K562 (cell line): ENCODE data around the gene FAM3C. TPM values are rescaled to one million over a fixed set of nuclear protein-coding genes. Genes with fewer than 3 reads are reported as not detected.

Experiments
- ATAC-seq: fragments of 200-7000 bp; cut with Tn5 transposase; 3 replicates; pipeline ENCODE4 v1.9.1; 2020; ENCODE audit warnings: moderate library complexity
- BruUV-seq: library from RNA; stranded (reverse); fragments of 400-500 nt; replicated peaks from 2 replicates; lab custom pipeline; 2021; lab: Mats Ljungman, UMichigan
- CTCF ChIA-PET: fragments of 300-600 bp; formaldehyde crosslinking; extraction: SDS; loops from one replicate; lab custom pipeline; 2021; ENCODE audit warnings: low intra/inter-chr PET ratio; lab: Yijun Ruan, JAX
- POLR2A ChIA-PET: fragments of 300-600, 350-650 bp; sonication (Branson Sonifier 250); formaldehyde crosslinking; extraction: SDS; loops from one replicate; lab custom pipeline; 2021; ENCODE audit warnings: antibody characterized with exemption, inconsistent platforms; lab: Yijun Ruan, JAX
- DNase-seq, 4 experiments: peaks; one replicate each; pipeline versions ENCODE4 v3.0.0 to v3.0.0-alpha.2; 2011 to 2018; ENCODE audit warnings: low spot score in 3 of 4, mixed read lengths in 3 of 4; ENCODE audit errors: extremely low read depth in 1 of 4
- FAIRE-seq: peaks from 2 replicates; lab custom pipeline; 2011; peaks lifted over from hg19 to GRCh38; lab: Jason Lieb, UNC
- H2AFZ ChIP-seq: 2 replicates; pipeline ENCODE4 v1.6.0; 2011; ENCODE audit warnings: low read depth, low read length, control low read depth, inconsistent platforms
- H3K27ac ChIP-seq: fragments of 200-600 bp; 3 replicates; pipeline ENCODE4 v1.8.0; 2011; ENCODE audit warnings: low read depth, mild to moderate bottlenecking, control low read depth, inconsistent platforms, low read length, moderate library complexity, mixed read lengths; ENCODE audit errors: extremely low read depth
- H3K27me3 ChIP-seq, 2 experiments: fragments of 300-600 bp in 1 of 2; 2 replicates in 1 of 2; 3 replicates in 1 of 2; pipeline versions ENCODE4 v1.6.0 to v1.8.0; 2011; ENCODE audit warnings: inconsistent platforms in 2 of 2, low read length in 2 of 2, mild to moderate bottlenecking in 1 of 2, mixed read lengths in 1 of 2, moderate library complexity in 1 of 2; ENCODE audit not compliant: control insufficient read depth in 2 of 2, insufficient read depth in 2 of 2
- H3K36me3 ChIP-seq: fragments of 300-600 bp; 3 replicates; pipeline ENCODE4 v1.8.0; 2011; ENCODE audit warnings: mild to moderate bottlenecking, low read length, inconsistent platforms; ENCODE audit not compliant: control insufficient read depth, insufficient read depth
- H3K4me1 ChIP-seq, 2 experiments: fragments of 200-600 bp in 1 of 2; replicated peaks in 1 of 2; 2 replicates in 1 of 2; 3 replicates in 1 of 2; pipeline versions ENCODE4 v1.5.1 to v1.8.0; 2011; ENCODE audit warnings: inconsistent platforms in 2 of 2, low read length in 2 of 2, mild to moderate bottlenecking in 1 of 2, mixed read lengths in 1 of 2, moderate library complexity in 1 of 2; ENCODE audit not compliant: control insufficient read depth in 2 of 2, insufficient read depth in 2 of 2
- H3K4me2 ChIP-seq: 2 replicates; pipeline ENCODE4 v1.6.1; 2011; ENCODE audit warnings: low read length, control low read depth, inconsistent platforms, mixed read lengths; ENCODE audit not compliant: insufficient read depth
- H3K4me3 ChIP-seq: fragments of 200-600 bp; sonication (generic), shearing (Covaris generic); 2 replicates; pipeline ENCODE4 v1.5.1; 2016; ENCODE audit warnings: control low read depth, inconsistent platforms
- H3K79me2 ChIP-seq: fragments of 200-600 bp; 3 replicates; pipeline ENCODE4 v1.8.0; 2011; ENCODE audit warnings: low read length, inconsistent platforms; ENCODE audit not compliant: control insufficient read depth, insufficient read depth
- H3K9ac ChIP-seq, 2 experiments: 2 replicates each; pipeline versions ENCODE4 v1.6.0 to v1.6.1; 2011; ENCODE audit warnings: low read depth in 2 of 2, low read length in 2 of 2, control low read depth in 1 of 2, inconsistent platforms in 1 of 2, mild to moderate bottlenecking in 1 of 2, mixed read lengths in 1 of 2; ENCODE audit not compliant: insufficient read depth in 1 of 2
- H3K9me1 ChIP-seq: one replicate; pipeline ENCODE4 v1.6.0; 2011; ENCODE audit warnings: inconsistent platforms, mild to moderate bottlenecking, low read length, moderate library complexity; ENCODE audit not compliant: control insufficient read depth, insufficient read depth
- H3K9me3 ChIP-seq: replicated peaks from 2 replicates; pipeline ENCODE4 v1.5.1; 2011; ENCODE audit warnings: low read depth, low read length, inconsistent platforms; ENCODE audit not compliant: control insufficient read depth, insufficient read depth
- H4K20me1 ChIP-seq: replicated peaks from 2 replicates; pipeline ENCODE4 v1.6.1; 2011; ENCODE audit warnings: low read length, inconsistent platforms, mixed read lengths; ENCODE audit not compliant: control insufficient read depth, insufficient read depth
- ASH1L ChIP-seq: fragments of 450-650 bp; IDR thresholded peaks from 2 replicates; pipeline ENCODE4 v1.6.1; 2018; ENCODE audit warnings: borderline replicate concordance, mild to moderate bottlenecking, low read depth; ENCODE audit not compliant: partially characterized antibody
- SMC3 ChIP-seq: conservative IDR thresholded peaks from 2 replicates; pipeline ENCODE4 v1.6.1; 2011; ENCODE audit warnings: low read depth, low read length, improper control_type of control experiment; ENCODE audit not compliant: insufficient read depth
- WGBS: fragments of 100-300 bp; shearing (Covaris generic); methylation state at CpG from one replicate; pipeline ENCODE4 v1.1.6; 2016; ENCODE audit warnings: low coverage, mixed read lengths; ENCODE audit not compliant: insufficient coverage; ENCODE audit errors: missing lambda C conversion rate; 5-methylcytosine and 5-hydroxymethylcytosine counted together
- in situ Hi-C: fragments of 300-500 bp; cut with MboI; formaldehyde crosslinking; loops from 4 replicates; pipeline ENCODE4 v1.15.0; 2018; ENCODE audit warnings: inconsistent platforms, mixed read lengths
- intact Hi-C: fragments of 100-400 bp; cut with micrococcal nuclease; formaldehyde crosslinking; loops from 2 replicates; pipeline ENCODE4 v1.14.2; 2022
- polyA plus RNA-seq, 8 experiments: library from polyadenylated mRNA; depleted of rRNA in 4 of 8; stranded (reverse) in 5 of 8; unstranded in 3 of 8; fragments of >200 nt; fragmentation: Nextera tagmentation in 2 of 8; fragmentation: Illumina TruSeq in 1 of 8; extraction: Ambion mirVana in 2 of 8; extraction: Trizol in 1 of 8; gene quantifications; 2 replicates each; pipeline versions ENCODE4 v1.2.1 to v1.2.3, GENCODE V29; 2011 to 2014; ENCODE audit warnings: inconsistent platforms in 1 of 8, missing spikeins in 1 of 8
- total RNA-seq, 7 experiments: library from RNA; depleted of rRNA in 6 of 7; stranded (reverse); fragments of >200 nt in 6 of 7; fragmentation: Illumina TruSeq in 2 of 7; extraction: Trizol in 2 of 7; gene quantifications; 2 replicates each; pipeline versions ENCODE4 v1.2.1 to v1.2.3, GENCODE V29; 2011 to 2021; ENCODE audit warnings: low replicate concordance in 1 of 7
- TF ChIP-seq, protein P1 (sequence below): sonication (generic); formaldehyde crosslinking; IDR thresholded peaks from 2 replicates; pipeline ENCODE4 v1.5.0; 2020; ENCODE audit warnings: missing genetic modification reagents
- TF ChIP-seq, protein P2 (sequence below), 3 experiments: IDR thresholded peaks in 2 of 3; conservative IDR thresholded peaks in 1 of 3; 2 replicates each; pipeline ENCODE4 v1.5.1; 2011 to 2012; ENCODE audit warnings: low read length in 3 of 3, mild to moderate bottlenecking in 3 of 3, control low read depth in 2 of 3, improper control_type of control experiment in 1 of 3, inconsistent platforms in 1 of 3, low read depth in 1 of 3, mixed read lengths in 1 of 3, moderate library complexity in 1 of 3; ENCODE audit not compliant: insufficient read depth in 2 of 3

Gene FAM3C
- total and polyA plus RNA-seq, 9 of the 15 experiments (the other 6 are each of a cell fraction or from before 2014, with no cell fraction given): 10.6 to 42.6 (median 30.0) TPM

DNA sequence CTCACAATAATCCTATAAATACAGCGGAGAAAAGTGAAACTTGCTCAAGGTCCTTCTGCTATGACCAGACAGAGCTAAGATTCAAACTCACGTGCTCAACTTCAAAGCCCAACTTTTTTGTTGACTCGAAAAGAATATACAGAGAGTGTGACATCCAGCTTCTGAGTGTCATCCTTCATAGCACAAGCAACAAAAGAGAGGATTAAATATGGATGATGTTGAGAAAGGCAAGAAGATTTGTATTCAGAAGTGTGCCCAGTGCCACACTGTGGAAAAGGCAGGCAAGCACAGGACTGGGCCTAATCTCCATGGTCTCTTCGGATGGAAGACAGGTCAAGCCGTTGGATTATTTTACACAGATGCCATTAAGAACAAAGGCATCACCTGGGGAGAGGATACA lies 2.1 kb upstream of the FAM3C start:
- ATAC-seq: no peak
- POLR2A ChIA-PET: interaction anchor here (0.7 to 1.3 kb wide), 3 partner anchors 10 to 1891 kb away, joined by 3 read pairs; no protein-coding TSS in a partner anchor
- no TSS peak for BruUV-seq
- DNase-seq: no peak
- Histone ChIP-seq H3K4me2 (no peak overlapping the region), H3K79me2 (peaks cover 26% of the 10 kb centered on the region), H3K9me1 (no peaks in the 10 kb centered on the region), H2AFZ (peak overlapping the region; percentile 6), H3K9me3 (no peaks in the 10 kb centered on the region), H3K27me3 (no peaks in the 10 kb centered on the region), H3K4me3 (no peak overlapping the region), H3K9ac (no peak overlapping the region), H3K27ac (no peak overlapping the region), H3K36me3 (no peaks in the 10 kb centered on the region), H3K4me1 (peaks cover 5 to 10% of the 10 kb centered on the region in 2 experiments; a peak in 3 of 5 replicates), H4K20me1 (no peaks in the 10 kb centered on the region)
- TF ChIP-seq ASH1L (no peak), SMC3 (0 out of 2 replicates have a peak, but pooled peaks have one; percentile 9)
- TF ChIP-seq, protein P1, sequence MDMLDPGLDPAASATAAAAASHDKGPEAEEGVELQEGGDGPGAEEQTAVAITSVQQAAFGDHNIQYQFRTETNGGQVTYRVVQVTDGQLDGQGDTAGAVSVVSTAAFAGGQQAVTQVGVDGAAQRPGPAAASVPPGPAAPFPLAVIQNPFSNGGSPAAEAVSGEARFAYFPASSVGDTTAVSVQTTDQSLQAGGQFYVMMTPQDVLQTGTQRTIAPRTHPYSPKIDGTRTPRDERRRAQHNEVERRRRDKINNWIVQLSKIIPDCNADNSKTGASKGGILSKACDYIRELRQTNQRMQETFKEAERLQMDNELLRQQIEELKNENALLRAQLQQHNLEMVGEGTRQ (CRISPR knock-in tag): no peak
- TF ChIP-seq, protein P2, sequence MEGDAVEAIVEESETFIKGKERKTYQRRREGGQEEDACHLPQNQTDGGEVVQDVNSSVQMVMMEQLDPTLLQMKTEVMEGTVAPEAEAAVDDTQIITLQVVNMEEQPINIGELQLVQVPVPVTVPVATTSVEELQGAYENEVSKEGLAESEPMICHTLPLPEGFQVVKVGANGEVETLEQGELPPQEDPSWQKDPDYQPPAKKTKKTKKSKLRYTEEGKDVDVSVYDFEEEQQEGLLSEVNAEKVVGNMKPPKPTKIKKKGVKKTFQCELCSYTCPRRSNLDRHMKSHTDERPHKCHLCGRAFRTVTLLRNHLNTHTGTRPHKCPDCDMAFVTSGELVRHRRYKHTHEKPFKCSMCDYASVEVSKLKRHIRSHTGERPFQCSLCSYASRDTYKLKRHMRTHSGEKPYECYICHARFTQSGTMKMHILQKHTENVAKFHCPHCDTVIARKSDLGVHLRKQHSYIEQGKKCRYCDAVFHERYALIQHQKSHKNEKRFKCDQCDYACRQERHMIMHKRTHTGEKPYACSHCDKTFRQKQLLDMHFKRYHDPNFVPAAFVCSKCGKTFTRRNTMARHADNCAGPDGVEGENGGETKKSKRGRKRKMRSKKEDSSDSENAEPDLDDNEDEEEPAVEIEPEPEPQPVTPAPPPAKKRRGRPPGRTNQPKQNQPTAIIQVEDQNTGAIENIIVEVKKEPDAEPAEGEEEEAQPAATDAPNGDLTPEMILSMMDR (IDR thresholded peaks at IDR 0.05 in 2 of 3, conservative IDR thresholded peaks at IDR 0.05 in 1 of 3; ENCODE audit: insufficient read depth in 2 of 3, low read depth in 1 of 3, low read length in 3 of 3): peak in 1 of 3 experiments; percentile 20; a peak in 2 of 6 replicates
- no peak for FAIRE-seq
- WGBS: 68% methylated on average over 5 of the region's 5 CpGs
- intact Hi-C loops: loop anchor here (5.0 to 10.0 kb wide), 2 partner anchors 413 to 446 kb away; partner anchors contain the start of genes CPED1 and ING3
- CTCF ChIA-PET: no interaction called here
- in situ Hi-C loops: no loop called here
